ENCODE data around the gene KRT6A. TPM values are rescaled to one million over a fixed set of nuclear protein-coding genes. Genes with fewer than 3 reads are reported as not detected.

Gene KRT6A
- not detected in 2 replicates for total RNA-seq (2021; fragmentation: NEBNext Ultra II Directional; extraction: Animal tissue kit (Norgen Biotek cat#: 25700))
- 0.08 and 0.11 TPM in 2 replicates for polyA plus RNA-seq (2011; rRNA removed)
- not detected for polyA plus RNA-seq (2011; cell fraction: cytosol; rRNA removed)
- not detected for polyA plus RNA-seq (2011; cell fraction: nucleus; rRNA removed)
- polyA plus RNA-seq (2012, experiment 1 of 2), result not detected in 4 replicates
- polyA plus RNA-seq (2012, experiment 2 of 2), result not detected
- not detected for polyA plus RNA-seq (2013, experiment 1 of 2)
- not detected for polyA plus RNA-seq (2013, experiment 2 of 2)
- 0.22 and 3.6 TPM in 2 replicates for polyA minus RNA-seq (2011; rRNA and poly(A)+ RNA removed)
- not detected for polyA minus RNA-seq (2011; cell fraction: cytosol; rRNA and poly(A)+ RNA removed)
- not detected for polyA minus RNA-seq (2011; cell fraction: nucleus; rRNA and poly(A)+ RNA removed)
- long read RNA-seq, experiment 1, result 0 reads
- long read RNA-seq, experiment 2, result 0 reads

DNA sequence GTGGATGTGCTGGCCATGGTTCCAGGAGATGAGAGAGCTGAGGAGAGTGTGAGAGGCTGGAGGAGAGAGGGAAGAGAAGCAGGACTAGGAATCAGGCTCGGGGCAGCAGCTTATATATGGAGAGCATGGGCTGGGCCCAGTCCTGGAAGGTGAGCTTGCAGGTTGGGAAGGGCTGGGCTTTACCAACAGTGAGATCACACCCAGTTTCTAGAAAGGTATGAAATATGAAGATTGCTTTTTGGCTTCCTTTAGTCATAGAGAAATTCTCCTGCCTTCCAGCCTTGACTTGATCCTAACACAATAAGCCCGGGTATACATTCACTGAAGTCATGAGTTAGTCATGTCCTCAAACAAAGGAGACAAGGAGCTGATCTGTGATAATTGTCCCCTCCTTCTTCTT lies at the start of gene KRT6A:
TSS of gene KRT6A (minus strand) at position 86 of the 400 bp plus-strand sequence. CDS start at position 17, 69 bp downstream.
- no peak within 1 kb of the TSS for H3K4ac ChIP-seq (replicated peaks; ENCODE audit: insufficient read length, low read depth, low read length)
- H3K27me3 ChIP-seq (replicated peaks in 1 of 4; ENCODE audit: control insufficient read depth in 3 of 4, extremely low read depth in 1 of 4, insufficient read depth in 3 of 4, low read length in 3 of 4), result no peaks in the 10 kb centered on the region; a peak in 1 of 7 replicates
- H3K23me2 ChIP-seq (ENCODE audit: low read depth, low read length), result no peaks in the 10 kb centered on the region; the same call in 1 of the 2 replicates
- no peak within 1 kb of the TSS for H3K4me3 ChIP-seq (ENCODE audit: extremely low read depth in 1 of 4, insufficient read depth in 2 of 4, low read depth in 3 of 4, low read length in 4 of 4)
- no peak within 1 kb of the TSS for H3K9ac ChIP-seq (replicated peaks in 1 of 4; ENCODE audit: extremely low read depth in 1 of 4, low read depth in 3 of 4, low read length in 3 of 4)
- no peak within 1 kb of the TSS for H4K91ac ChIP-seq (replicated peaks; ENCODE audit: insufficient read length, low read length)
- H2BK12ac ChIP-seq (ENCODE audit: low read depth, low read length), result no peak within 1 kb of the TSS
- no peak within 1 kb of the TSS for H3K4me2 ChIP-seq (ENCODE audit: insufficient read depth in 1 of 2, low read depth in 2 of 2, low read length in 2 of 2)
- ChIA-PET CTCF (ENCODE audit: partially characterized antibody) (interaction anchor here (1.1 to 4.6 kb wide), 6 partner anchors 12 to 186 kb away, joined by 3 to 29 read pairs (median 6); no protein-coding TSS in a partner anchor), POLR2A (ENCODE audit: partially characterized antibody) (no interaction called here)
- peaks cover 5 to 10% (median 8%) of the 10 kb centered on the region in 4 experiments; a peak in 6 of 7 replicates for H3K4me1 ChIP-seq (replicated peaks in 1 of 4; ENCODE audit: control insufficient read depth in 3 of 4, insufficient read depth in 4 of 4, low read length in 3 of 4)
- H3K79me2 ChIP-seq (ENCODE audit: control insufficient read depth in 1 of 2, insufficient read depth in 2 of 2, low read length in 2 of 2), result no peaks in the 10 kb centered on the region
- no peaks in the 10 kb centered on the region for H3K79me1 ChIP-seq (ENCODE audit: low read depth, low read length)
- no peak within 1 kb of the TSS for H3K56ac ChIP-seq (replicated peaks; ENCODE audit: insufficient read length, low read depth, low read length)
- no peak within 1 kb of the TSS for H3K23ac ChIP-seq (ENCODE audit: insufficient read length)
- FAIRE-seq (no peak), DNase-seq (ENCODE audit: low read depth in 1 of 2, low spot score in 2 of 2) (no peak)
- H2BK120ac ChIP-seq (replicated peaks; ENCODE audit: low read depth, low read length), result no peak within 1 kb of the TSS
- no peak within 1 kb of the TSS for H2AK5ac ChIP-seq (ENCODE audit: low read depth, low read length)
- H3K9me3 ChIP-seq (ENCODE audit: insufficient read depth in 2 of 2, low read depth in 1 of 2, low read length in 1 of 2), result no peaks in the 10 kb centered on the region
- H3K14ac ChIP-seq (ENCODE audit: insufficient read length), result no peak within 1 kb of the TSS
- no peaks in the 10 kb centered on the region for H4K20me1 ChIP-seq (replicated peaks in 1 of 2; ENCODE audit: control insufficient read depth in 1 of 2, insufficient read depth in 2 of 2, low read length in 2 of 2)
- no peak within 1 kb of the TSS for H2BK5ac ChIP-seq (ENCODE audit: low read depth, low read length)
- H4K8ac ChIP-seq (ENCODE audit: extremely low read depth, insufficient read depth, low read length), result no peak within 1 kb of the TSS
- no peak within 1 kb of the TSS for H4K5ac ChIP-seq (ENCODE audit: insufficient read length, low read depth, low read length)
- H3K36me3 ChIP-seq (ENCODE audit: control insufficient read depth in 2 of 4, insufficient read depth in 4 of 4, low read length in 3 of 4), result no peaks in the 10 kb centered on the region
- no peak within 1 kb of the TSS for H2BK20ac ChIP-seq (ENCODE audit: low read length)
- no peak within 1 kb of the TSS for H3K27ac ChIP-seq (ENCODE audit: low read depth, low read length)
- no peak within 1 kb of the TSS for H2AFZ ChIP-seq (ENCODE audit: low read length)
- no peak within 1 kb of the TSS for H2BK15ac ChIP-seq (ENCODE audit: low read length)
- no peak for TF ChIP-seq BCL11A (IDR thresholded peaks at IDR 0.05; ENCODE audit: low read depth in 2 of 2, low read length in 2 of 2)
- WGBS, 2 experiments (ENCODE audit: extremely low coverage in 1 of 2, insufficient coverage in 1 of 2, insufficient read length in 1 of 2, insufficient replicate concordance in 2 of 2, low coverage in 1 of 2, low lambda C conversion rate in 2 of 2, missing lambda C conversion rate in 1 of 2), result 96% methylated on average over 2 of the region's 2 CpGs; no CpG with 5 or more reads in 1 of the 2 experiments
- H3K18ac ChIP-seq (ENCODE audit: extremely low read depth, low read length), result no peak within 1 kb of the TSS
